ENCODE results near the gene GPR108. TPM values are rescaled to one million over a fixed set of nuclear protein-coding genes. Genes with fewer than 3 reads are reported as not detected.

The GPR108 gene
- total and polyA plus RNA-seq, 2 of the 13 experiments (the other 11 are each of a cell fraction or from before 2014, with no cell fraction given): 36.4 to 63.0 TPM

- TF ChIP-seq BCL3 (CRISPR knock-in tag; IDR thresholded peaks at IDR 0.05) (peak; percentile 43; the same call in 1 of the 2 replicates), ELK4 (CRISPR knock-in tag; IDR thresholded peaks at IDR 0.05; ENCODE audit: borderline replicate concordance) (no peak), CAMTA2 (CRISPR knock-in tag; IDR thresholded peaks at IDR 0.05; ENCODE audit: borderline replicate concordance) (no peak), MTERF4 (CRISPR knock-in tag; IDR thresholded peaks at IDR 0.05) (peak; percentile 64; the same call in 1 of the 2 replicates), CEBPG (CRISPR knock-in tag; IDR thresholded peaks at IDR 0.05) (peak; percentile 40; the same call in 1 of the 2 replicates), ATF6 (CRISPR knock-in tag; conservative IDR thresholded peaks at IDR 0.05) (no peak)
- TF ChIP-seq, protein P1, sequence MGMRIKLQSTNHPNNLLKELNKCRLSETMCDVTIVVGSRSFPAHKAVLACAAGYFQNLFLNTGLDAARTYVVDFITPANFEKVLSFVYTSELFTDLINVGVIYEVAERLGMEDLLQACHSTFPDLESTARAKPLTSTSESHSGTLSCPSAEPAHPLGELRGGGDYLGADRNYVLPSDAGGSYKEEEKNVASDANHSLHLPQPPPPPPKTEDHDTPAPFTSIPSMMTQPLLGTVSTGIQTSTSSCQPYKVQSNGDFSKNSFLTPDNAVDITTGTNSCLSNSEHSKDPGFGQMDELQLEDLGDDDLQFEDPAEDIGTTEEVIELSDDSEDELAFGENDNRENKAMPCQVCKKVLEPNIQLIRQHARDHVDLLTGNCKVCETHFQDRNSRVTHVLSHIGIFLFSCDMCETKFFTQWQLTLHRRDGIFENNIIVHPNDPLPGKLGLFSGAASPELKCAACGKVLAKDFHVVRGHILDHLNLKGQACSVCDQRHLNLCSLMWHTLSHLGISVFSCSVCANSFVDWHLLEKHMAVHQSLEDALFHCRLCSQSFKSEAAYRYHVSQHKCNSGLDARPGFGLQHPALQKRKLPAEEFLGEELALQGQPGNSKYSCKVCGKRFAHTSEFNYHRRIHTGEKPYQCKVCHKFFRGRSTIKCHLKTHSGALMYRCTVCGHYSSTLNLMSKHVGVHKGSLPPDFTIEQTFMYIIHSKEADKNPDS (CRISPR knock-in tag; IDR thresholded peaks at IDR 0.05): no peak
- TF ChIP-seq, protein P2, sequence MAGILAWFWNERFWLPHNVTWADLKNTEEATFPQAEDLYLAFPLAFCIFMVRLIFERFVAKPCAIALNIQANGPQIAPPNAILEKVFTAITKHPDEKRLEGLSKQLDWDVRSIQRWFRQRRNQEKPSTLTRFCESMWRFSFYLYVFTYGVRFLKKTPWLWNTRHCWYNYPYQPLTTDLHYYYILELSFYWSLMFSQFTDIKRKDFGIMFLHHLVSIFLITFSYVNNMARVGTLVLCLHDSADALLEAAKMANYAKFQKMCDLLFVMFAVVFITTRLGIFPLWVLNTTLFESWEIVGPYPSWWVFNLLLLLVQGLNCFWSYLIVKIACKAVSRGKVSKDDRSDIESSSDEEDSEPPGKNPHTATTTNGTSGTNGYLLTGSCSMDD (CRISPR knock-in tag; IDR thresholded peaks at IDR 0.05): no peak
Measured at GRCh38 chr19:6753178-6754031, 16.0 kb upstream of the GPR108 start (continued).
